Measurements from ENCODE around the gene PDE4C. TPM values are rescaled to one million over a fixed set of nuclear protein-coding genes. Genes with fewer than 3 reads are reported as not detected.

PDE4C gene
- total and polyA plus RNA-seq, 10 of the 15 experiments (the other 5 are each of a cell fraction or from before 2014, with no cell fraction given), result 0.08 to 0.73 (median 0.34) TPM

DNA sequence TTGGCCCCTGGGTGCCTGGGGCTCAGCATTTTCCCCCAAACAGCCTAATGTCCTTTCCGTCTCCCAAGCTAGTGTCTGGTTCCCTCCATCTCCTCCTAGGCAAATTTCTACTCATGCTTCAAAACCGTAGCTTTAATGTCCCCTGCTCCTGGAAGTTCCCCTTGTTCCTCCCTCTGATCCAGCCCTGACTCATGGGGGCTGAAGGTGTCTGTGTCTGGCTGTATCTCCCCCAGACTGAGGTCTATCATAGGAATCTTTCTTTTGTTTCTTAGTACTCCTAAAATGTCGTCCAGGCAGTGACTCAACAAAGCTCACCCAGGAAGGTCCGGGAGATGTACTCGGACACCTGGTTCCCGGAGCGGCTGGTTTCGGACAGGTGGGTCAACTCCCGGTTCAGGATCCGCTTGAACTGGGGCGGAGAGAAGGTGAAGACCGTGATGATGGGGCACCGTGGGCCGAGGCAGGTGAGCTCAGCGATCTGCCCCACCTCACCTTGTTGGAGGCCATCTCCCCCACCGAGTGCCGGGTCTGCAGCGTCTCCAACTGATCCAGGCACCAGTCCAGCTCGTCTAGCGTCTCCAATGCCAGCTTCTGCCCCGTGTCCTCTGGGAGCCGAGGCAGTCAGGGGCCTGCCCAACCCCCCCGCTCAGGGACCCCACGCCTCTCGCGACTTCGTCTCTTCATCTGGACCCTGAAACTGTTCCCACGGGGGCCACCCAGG, 6.2 kb downstream of the PDE4C start:
- ATAC-seq, result no peak
- POLR2A ChIA-PET, result interaction anchor here (0.6 to 1.7 kb wide), 2 partner anchors 17 to 36 kb away, joined by 3 to 4 read pairs; partner anchors contain the start of gene RAB3A

DNA sequence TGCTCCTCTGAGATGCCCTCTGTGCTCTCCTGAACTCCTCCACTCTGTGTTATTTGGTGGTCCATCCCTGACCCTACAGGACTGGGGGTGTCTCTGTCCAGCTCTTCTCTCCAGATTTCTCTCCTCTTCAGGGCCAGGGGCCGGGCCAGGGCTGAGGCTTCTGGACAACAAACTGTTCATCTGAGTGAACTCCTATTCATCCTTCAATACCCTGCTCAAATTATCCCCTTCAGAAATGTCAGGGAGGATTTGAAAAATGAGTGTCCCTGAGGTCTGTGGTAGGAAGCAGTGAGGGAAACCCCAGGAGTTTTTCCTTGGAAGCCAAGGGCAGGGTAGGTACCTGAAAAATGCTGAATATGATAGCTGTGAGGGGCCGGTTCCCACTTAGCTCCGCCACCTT, 7.6 kb downstream of the PDE4C start:
- H3K79me2 ChIP-seq (ENCODE audit: control insufficient read depth, insufficient read depth, low read length), result no peaks in the 10 kb centered on the region
- ChIA-PET RAD21 (ENCODE audit: unreplicated experiment) (no interaction called here), CTCF (interaction anchor here (1.0 to 1.9 kb wide), 3 partner anchors 10 to 61 kb away, joined by 3 to 6 read pairs (median 6); no protein-coding TSS in a partner anchor), SMC1A (ENCODE audit: uncharacterized antibody, unreplicated experiment) (interaction anchor here (1.4 kb wide), 1 partner anchor 35 kb away, joined by 3 read pairs; no protein-coding TSS in a partner anchor), POLR2A (no interaction called here)
- DNase-seq (ENCODE audit: low read depth, low spot score) (no peak), ATAC-seq (no peak), FAIRE-seq (no peak)
- H2AFZ ChIP-seq (ENCODE audit: control insufficient read depth, low read depth, low read length), result no peak overlapping the region
- H3K9ac ChIP-seq (ENCODE audit: control insufficient read depth, insufficient read depth, low read length), result no peak overlapping the region
- WGBS (ENCODE audit: insufficient coverage, insufficient replicate concordance, low lambda C conversion rate, missing lambda C conversion rate), result 34% methylated on average over 3 of the region's 3 CpGs
- H3K36me3 ChIP-seq (ENCODE audit: control insufficient read depth in 2 of 2, insufficient read depth in 2 of 2, low read length in 1 of 2), result no peaks in the 10 kb centered on the region
- TF ChIP-seq YBX1 (IDR thresholded peaks at IDR 0.05) (no peak), CBX5 (IDR thresholded peaks at IDR 0.05; ENCODE audit: low read depth) (no peak), SREBF1 (IDR thresholded peaks at IDR 0.05; ENCODE audit: low read length) (no peak), MYC (IDR thresholded peaks at IDR 0.05; ENCODE audit: insufficient read depth, insufficient read length, insufficient replicate concordance, low read length, severe bottlenecking) (no peak), CBX3 (IDR thresholded peaks at IDR 0.05; ENCODE audit: borderline replicate concordance, low read depth) (no peak), NBN (IDR thresholded peaks at IDR 0.05) (no peak), KLF5 (IDR thresholded peaks at IDR 0.05; ENCODE audit: partially characterized antibody) (no peak), RBBP5 (conservative IDR thresholded peaks at IDR 0.05) (no peak)
- TF ChIP-seq, protein P1, sequence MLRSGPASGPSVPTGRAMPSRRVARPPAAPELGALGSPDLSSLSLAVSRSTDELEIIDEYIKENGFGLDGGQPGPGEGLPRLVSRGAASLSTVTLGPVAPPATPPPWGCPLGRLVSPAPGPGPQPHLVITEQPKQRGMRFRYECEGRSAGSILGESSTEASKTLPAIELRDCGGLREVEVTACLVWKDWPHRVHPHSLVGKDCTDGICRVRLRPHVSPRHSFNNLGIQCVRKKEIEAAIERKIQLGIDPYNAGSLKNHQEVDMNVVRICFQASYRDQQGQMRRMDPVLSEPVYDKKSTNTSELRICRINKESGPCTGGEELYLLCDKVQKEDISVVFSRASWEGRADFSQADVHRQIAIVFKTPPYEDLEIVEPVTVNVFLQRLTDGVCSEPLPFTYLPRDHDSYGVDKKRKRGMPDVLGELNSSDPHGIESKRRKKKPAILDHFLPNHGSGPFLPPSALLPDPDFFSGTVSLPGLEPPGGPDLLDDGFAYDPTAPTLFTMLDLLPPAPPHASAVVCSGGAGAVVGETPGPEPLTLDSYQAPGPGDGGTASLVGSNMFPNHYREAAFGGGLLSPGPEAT (IDR thresholded peaks at IDR 0.05; ENCODE audit: low read depth), result no peak
- no peaks in the 10 kb centered on the region; the same call in 2 of the 3 replicates for H3K9me3 ChIP-seq (replicated peaks; ENCODE audit: control insufficient read depth, insufficient read depth, low read length)
- in situ Hi-C loops (cut with MboI) (no loop called here), intact Hi-C loops (cut with micrococcal nuclease; ENCODE audit: unreplicated experiment) (no loop called here)
- H3K27ac ChIP-seq (ENCODE audit: control insufficient read depth, insufficient read depth), result no peak overlapping the region
- peaks cover 0 to 4% of the 10 kb centered on the region in 2 experiments; a peak in 2 of 4 replicates for H3K27me3 ChIP-seq (replicated peaks in 1 of 2; ENCODE audit: control insufficient read depth in 2 of 2, insufficient read depth in 2 of 2, low read length in 1 of 2)
- H3K4me2 ChIP-seq (ENCODE audit: control insufficient read depth, insufficient read depth), result no peak overlapping the region
- H3K4me3 ChIP-seq, result no peak overlapping the region
- no TSS peak for BruUV-seq (replicated peaks)
- no peaks in the 10 kb centered on the region for H3K4me1 ChIP-seq (ENCODE audit: control insufficient read depth, insufficient read depth, low read length)
- H4K20me1 ChIP-seq (ENCODE audit: control insufficient read depth, insufficient read depth), result no peaks in the 10 kb centered on the region

More for the DNA sequence above, 6.2 kb downstream of the PDE4C start:
- intact Hi-C loops (cut with micrococcal nuclease; ENCODE audit: unreplicated experiment) (no loop called here), in situ Hi-C loops (cut with MboI) (no loop called here)
- Histone ChIP-seq H3K36me3 (ENCODE audit: control insufficient read depth in 2 of 2, insufficient read depth in 2 of 2, low read length in 1 of 2) (no peaks in the 10 kb centered on the region), H2AFZ (ENCODE audit: control insufficient read depth, low read depth, low read length) (no peak overlapping the region), H3K9me3 (replicated peaks; ENCODE audit: control insufficient read depth, insufficient read depth, low read length) (no peaks in the 10 kb centered on the region; the same call in 2 of the 3 replicates), H3K4me1 (ENCODE audit: control insufficient read depth, insufficient read depth, low read length) (peaks cover 8% of the 10 kb centered on the region), H4K20me1 (ENCODE audit: control insufficient read depth, insufficient read depth) (no peaks in the 10 kb centered on the region), H3K4me3 (no peak overlapping the region), H3K27me3 (replicated peaks in 1 of 2; ENCODE audit: control insufficient read depth in 2 of 2, insufficient read depth in 2 of 2, low read length in 1 of 2) (peaks cover 0 to 4% of the 10 kb centered on the region in 2 experiments; a peak in 2 of 4 replicates), H3K79me2 (ENCODE audit: control insufficient read depth, insufficient read depth, low read length) (no peaks in the 10 kb centered on the region), H3K9ac (ENCODE audit: control insufficient read depth, insufficient read depth, low read length) (no peak overlapping the region), H3K4me2 (ENCODE audit: control insufficient read depth, insufficient read depth) (no peak overlapping the region), H3K27ac (ENCODE audit: control insufficient read depth, insufficient read depth) (no peak overlapping the region)
- TF ChIP-seq SUPT20H (IDR thresholded peaks at IDR 0.05; ENCODE audit: borderline replicate concordance, control insufficient read depth, low read depth, low read length), result no peak
- no peak for TF ChIP-seq ZSCAN29 (IDR thresholded peaks at IDR 0.05)
- ChIA-PET RAD21 (ENCODE audit: unreplicated experiment) (interaction anchor here (0.7 kb wide), 1 partner anchor 31 kb away, joined by 3 read pairs; no protein-coding TSS in a partner anchor), CTCF (interaction anchor here (0.7 to 1.9 kb wide), 4 partner anchors 11 to 109 kb away, joined by 3 to 7 read pairs (median 6); partner anchors contain the start of gene JUND), SMC1A (ENCODE audit: uncharacterized antibody, unreplicated experiment) (interaction anchor here (0.7 to 2.2 kb wide), 4 partner anchors 15 to 36 kb away, joined by 3 to 7 read pairs (median 4); a partner anchor contains a TSS)
- BruUV-seq (replicated peaks), result no TSS peak
- no peak for FAIRE-seq
- DNase-seq (ENCODE audit: low read depth, low spot score), result no peak
- WGBS (ENCODE audit: insufficient coverage, insufficient replicate concordance, low lambda C conversion rate, missing lambda C conversion rate), result 73% methylated on average over 28 of the region's 28 CpGs
